Sciatic nerve (tissue), 2 donors: ENCODE results near the gene STK32C. TPM values are rescaled to one million over a fixed set of nuclear protein-coding genes. Genes with fewer than 3 reads are reported as not detected.
"Not testable (repeated sequence)": the region's sequence is repeated elsewhere in the genome, so short reads cannot be mapped to it uniquely, and the experiment has no call there.

ENCODE experiments used
- ATAC-seq: fragments of 200-7000 bp; cut with Tn5 transposase; one replicate; pipeline ENCODE4 v1.9.1; 2020; ENCODE audit warnings: mild to moderate bottlenecking, moderate library complexity
- DNase-seq: peaks from one replicate; pipeline ENCODE4 v3.0.0-alpha.2; 2020; ENCODE audit warnings: low spot score
- intact Hi-C: fragments of 100-400 bp; cut with DNase I; formaldehyde crosslinking; loops from one replicate; pipeline ENCODE4 v1.14.2; 2022
- total RNA-seq: library from RNA; stranded (reverse); fragmentation: NEBNext Ultra II Directional; extraction: Animal tissue kit (Norgen Biotek cat#: 25700); gene quantifications from one replicate; pipeline ENCODE4 v1.2.1, GENCODE V29; 2021
- donor health status: DM: no; HTN: no; CAD: no.
- donor health status: DM: no; HTN: no; CAD: no.

The STK32C gene
- total RNA-seq, 1 donor from 2014 or later, result 11.1 TPM

GRCh38 chr10:132160834-132161622, 146.7 kb downstream of the STK32C start:
- ATAC-seq, DNase-seq, intact Hi-C loops: not testable (repeated sequence)

DNA sequence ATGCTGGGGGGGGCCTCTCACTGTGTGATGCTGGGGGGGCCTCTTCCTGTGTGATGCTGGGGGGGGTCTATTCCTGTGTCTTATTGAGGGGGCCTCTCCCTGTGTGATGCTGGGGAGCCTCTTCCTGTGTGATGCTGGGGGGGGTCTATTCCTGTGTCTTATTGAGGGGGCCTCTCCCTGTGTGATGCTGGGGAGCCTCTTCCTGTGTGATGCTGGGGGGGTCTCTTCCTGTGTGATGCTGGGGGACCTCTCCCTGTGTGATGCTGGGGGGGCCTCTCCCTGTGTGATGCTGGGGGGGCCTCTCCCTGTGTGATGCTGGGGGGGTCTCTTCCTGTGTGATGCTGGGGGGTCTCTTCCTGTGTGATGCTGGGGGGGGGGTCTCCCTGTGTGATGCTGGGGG, 147.5 kb downstream of the STK32C start:
- intact Hi-C loops, DNase-seq, ATAC-seq: not testable (repeated sequence)

GRCh38 chr10:132159302-132160230, 148.2 kb downstream of the STK32C start:
- ATAC-seq, intact Hi-C loops, DNase-seq: not testable (repeated sequence)

GRCh38 chr10:132158823-132159222, 148.9 kb downstream of the STK32C start:
- intact Hi-C loops, result no loop called here
- DNase-seq, result no peak
- no peak for ATAC-seq

GRCh38 chr10:132158122-132158741, 149.5 kb downstream of the STK32C start:
- ATAC-seq (no peak), DNase-seq (no peak)
- intact Hi-C loops, result no loop called here

Other genes with a start within 250 kb of the STK32C start
- gene JAKMIP3, start 242.0 kb downstream of the STK32C start, total RNA-seq, result 1.1 TPM
- 0.31 TPM for gene DPYSL4, start 121.0 kb downstream of the STK32C start, total RNA-seq
- 12.4 TPM for gene LRRC27, start 24.2 kb upstream of the STK32C start, total RNA-seq
- 13.3 TPM for gene PWWP2B, start 89.2 kb upstream of the STK32C start, total RNA-seq
- 54.3 TPM for gene INPP5A, start 229.8 kb upstream of the STK32C start, total RNA-seq